ENCODE results near the gene PCTP. TPM values are rescaled to one million over a fixed set of nuclear protein-coding genes. Genes with fewer than 3 reads are reported as not detected.

PCTP gene
- total and polyA plus RNA-seq, 2 experiments from 2014 or later = 22.7 to 35.4 TPM

GRCh38 chr17:55818451-55819375, 67.9 kb downstream of the PCTP start:
- Histone ChIP-seq H3K79me2 (no peaks in the 10 kb centered on the region), H2AFZ (no peak overlapping the region), H3K9me2 (replicated peaks; ENCODE audit: insufficient read depth) (no peaks in the 10 kb centered on the region), H3K9me3 (ENCODE audit: low read depth) (no peaks in the 10 kb centered on the region), H3K36me3 (replicated peaks; ENCODE audit: insufficient read depth, low read depth) (no peaks in the 10 kb centered on the region), H3K4me2 (no peak overlapping the region), H3K27ac (no peak overlapping the region), H4K20me1 (ENCODE audit: insufficient read depth, poor library complexity, severe bottlenecking) (no peaks in the 10 kb centered on the region), H3K4me3 (no peak overlapping the region), H3K4me1 (ENCODE audit: insufficient read depth) (no peaks in the 10 kb centered on the region), H3K27me3 (no peaks in the 10 kb centered on the region)
- 85% methylated on average over 5 of the region's 5 CpGs for WGBS (ENCODE audit: low lambda C conversion rate, missing lambda C conversion rate)
- DNase-seq (ENCODE audit: low spot score) = no peak
- no peak for TF ChIP-seq EZH2phosphoT487 (IDR thresholded peaks at IDR 0.05; ENCODE audit: low read depth, severe bottlenecking, unreplicated experiment)
- TF ChIP-seq CTCF (IDR thresholded peaks at IDR 0.05; ENCODE audit: poor library complexity) = no peak
- no peak for TF ChIP-seq EZH2 (IDR thresholded peaks at IDR 0.05; ENCODE audit: borderline replicate concordance)

DNA sequence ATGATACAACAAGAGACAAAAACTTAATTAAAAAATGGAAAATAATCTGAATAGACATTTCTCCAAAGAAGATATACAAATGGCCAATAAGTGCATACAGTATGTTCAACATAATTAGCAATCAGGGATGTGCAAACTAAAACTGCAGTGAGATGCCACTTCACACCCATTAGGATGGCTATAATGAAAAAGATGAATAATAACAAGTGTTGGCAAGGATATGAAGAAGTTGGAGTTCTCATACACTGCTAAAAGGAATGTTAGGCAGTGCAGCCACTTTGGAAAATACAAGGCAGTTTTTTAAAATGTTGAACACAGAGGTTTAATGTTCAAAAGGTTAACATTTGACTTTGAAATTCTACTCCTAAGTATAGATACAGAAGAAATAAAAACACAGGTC, 69.8 kb downstream of the PCTP start:
- no peaks in the 10 kb centered on the region for H3K36me3 ChIP-seq (replicated peaks; ENCODE audit: insufficient read depth, low read depth)

DNA sequence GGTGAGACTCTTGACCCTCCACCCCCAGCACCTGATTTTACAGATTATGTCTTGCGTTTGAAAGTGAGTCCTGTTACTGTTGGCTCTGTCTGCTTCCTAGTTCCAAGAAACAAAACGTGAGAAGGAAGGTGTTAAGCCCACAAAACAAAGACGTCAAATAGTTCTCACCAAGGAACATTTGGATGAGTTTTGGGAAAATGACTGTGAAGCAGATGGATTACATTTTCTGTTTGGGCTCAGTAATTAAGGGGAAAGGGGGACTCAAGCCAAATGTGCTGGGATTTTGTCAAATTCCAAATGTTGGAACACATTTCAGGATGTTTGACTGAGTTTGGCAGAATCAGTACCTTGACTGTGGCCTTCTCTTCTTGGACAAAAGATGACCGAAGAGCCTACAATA, 71.2 kb downstream of the PCTP start:
- Histone ChIP-seq H3K36me3 (replicated peaks; ENCODE audit: insufficient read depth, low read depth) (no peaks in the 10 kb centered on the region), H3K9me2 (replicated peaks; ENCODE audit: insufficient read depth) (no peaks in the 10 kb centered on the region), H3K27ac (no peak overlapping the region), H3K4me3 (no peak overlapping the region), H2AFZ (no peak overlapping the region), H3K4me2 (no peak overlapping the region), H3K27me3 (no peaks in the 10 kb centered on the region), H4K20me1 (ENCODE audit: insufficient read depth, poor library complexity, severe bottlenecking) (no peaks in the 10 kb centered on the region), H3K79me2 (no peaks in the 10 kb centered on the region), H3K4me1 (ENCODE audit: insufficient read depth) (no peaks in the 10 kb centered on the region), H3K9me3 (ENCODE audit: low read depth) (no peaks in the 10 kb centered on the region)
- no peak for DNase-seq (ENCODE audit: low spot score)
- TF ChIP-seq EZH2 (IDR thresholded peaks at IDR 0.05; ENCODE audit: borderline replicate concordance) (no peak), CTCF (IDR thresholded peaks at IDR 0.05; ENCODE audit: poor library complexity) (no peak), EZH2phosphoT487 (IDR thresholded peaks at IDR 0.05; ENCODE audit: low read depth, severe bottlenecking, unreplicated experiment) (no peak)
- 66% methylated on average over 4 of the region's 4 CpGs for WGBS (ENCODE audit: low lambda C conversion rate, missing lambda C conversion rate)

More for the DNA sequence above, 69.8 kb downstream of the PCTP start:
- Histone ChIP-seq H3K79me2 (no peaks in the 10 kb centered on the region), H4K20me1 (ENCODE audit: insufficient read depth, poor library complexity, severe bottlenecking) (no peaks in the 10 kb centered on the region), H3K4me2 (no peak overlapping the region), H3K9me3 (ENCODE audit: low read depth) (no peaks in the 10 kb centered on the region), H3K27ac (no peak overlapping the region), H3K4me3 (no peak overlapping the region), H3K9me2 (replicated peaks; ENCODE audit: insufficient read depth) (no peaks in the 10 kb centered on the region), H3K27me3 (no peaks in the 10 kb centered on the region), H2AFZ (no peak overlapping the region), H3K4me1 (ENCODE audit: insufficient read depth) (no peaks in the 10 kb centered on the region)
- no peak for DNase-seq (ENCODE audit: low spot score)
- TF ChIP-seq EZH2phosphoT487 (IDR thresholded peaks at IDR 0.05; ENCODE audit: low read depth, severe bottlenecking, unreplicated experiment) = no peak
- TF ChIP-seq EZH2 (IDR thresholded peaks at IDR 0.05; ENCODE audit: borderline replicate concordance) = no peak
- no peak for TF ChIP-seq CTCF (IDR thresholded peaks at IDR 0.05; ENCODE audit: poor library complexity)
